Peyer's patch (tissue), 4 donors: ENCODE data around the gene XPR1.

Source experiments
- CTCF ChIP-seq, 6 experiments: fragments of 450-650 bp in 4 of 6; fragments of 200-600 bp in 2 of 6; sonication (generic) in 1 of 6; IDR thresholded peaks; one replicate each; pipeline ENCODE4 v1.5.1; 2017 to 2019; ENCODE audit warnings: antibody characterized with exemption in 6 of 6, mild to moderate bottlenecking in 3 of 6, moderate library complexity in 1 of 6
- POLR2A ChIP-seq, 2 donors: fragments of 450-650 bp; IDR thresholded peaks; one replicate each; pipeline ENCODE4 v1.5.1; 2017; ENCODE audit warnings: antibody characterized with exemption in 2 of 2, mild to moderate bottlenecking in 2 of 2, moderate library complexity in 2 of 2

- TF ChIP-seq CTCF (IDR thresholded peaks at IDR 0.05) (no peak), POLR2A (IDR thresholded peaks at IDR 0.05) (no peak)
Measured at GRCh38 chr1:180672105-180672504, 40.3 kb downstream of the XPR1 start.
